ENCODE measurements around the gene ELP4. TPM values are rescaled to one million over a fixed set of nuclear protein-coding genes. Genes with fewer than 3 reads are reported as not detected.

ELP4 gene
- total RNA-seq, 1 donor from 2014 or later = 15.0 TPM

- Mint-ChIP-seq H3K36me3 (ENCODE audit: unreplicated experiment) (no peaks in the 10 kb centered on the region), H3K4me1 (ENCODE audit: unreplicated experiment) (peaks cover 8% of the 10 kb centered on the region), H3K9me3 (ENCODE audit: unreplicated experiment) (no peaks in the 10 kb centered on the region), H3K27ac (ENCODE audit: unreplicated experiment) (no peak overlapping the region), H3K27me3 (ENCODE audit: unreplicated experiment) (peaks cover 12% of the 10 kb centered on the region), H3K4me3 (ENCODE audit: unreplicated experiment) (no peak overlapping the region)
- TF ChIP-seq CTCF (IDR thresholded peaks at IDR 0.05) = no peak
- DNase-seq (ENCODE audit: extremely low spot score, unreplicated experiment) = no peak
Measured at GRCh38 chr11:31786996-31787685, 277.6 kb downstream of the ELP4 start.

GRCh38 chr11:31788085-31788484 lies 278.5 kb downstream of the ELP4 start:
- no peak for DNase-seq (ENCODE audit: extremely low spot score, unreplicated experiment)
- Mint-ChIP-seq H3K27me3 (ENCODE audit: unreplicated experiment) (peaks cover 20% of the 10 kb centered on the region), H3K9me3 (ENCODE audit: unreplicated experiment) (no peaks in the 10 kb centered on the region), H3K4me1 (ENCODE audit: unreplicated experiment) (peaks cover 8% of the 10 kb centered on the region), H3K27ac (ENCODE audit: unreplicated experiment) (no peak overlapping the region), H3K4me3 (ENCODE audit: unreplicated experiment) (no peak overlapping the region), H3K36me3 (ENCODE audit: unreplicated experiment) (no peaks in the 10 kb centered on the region)
- no peak for TF ChIP-seq CTCF (IDR thresholded peaks at IDR 0.05)

GRCh38 chr11:31790649-31791048 lies 281.1 kb downstream of the ELP4 start:
- H3K27ac Mint-ChIP-seq (ENCODE audit: unreplicated experiment) = no peak overlapping the region
- no peak for DNase-seq (ENCODE audit: extremely low spot score, unreplicated experiment)
- peaks cover 39% of the 10 kb centered on the region for H3K27me3 Mint-ChIP-seq (ENCODE audit: unreplicated experiment)
- no peak overlapping the region for H3K4me3 Mint-ChIP-seq (ENCODE audit: unreplicated experiment)
- H3K4me1 Mint-ChIP-seq (ENCODE audit: unreplicated experiment) = no peaks in the 10 kb centered on the region
- H3K36me3 Mint-ChIP-seq (ENCODE audit: unreplicated experiment) = no peaks in the 10 kb centered on the region
- H3K9me3 Mint-ChIP-seq (ENCODE audit: unreplicated experiment) = no peaks in the 10 kb centered on the region
- TF ChIP-seq CTCF (IDR thresholded peaks at IDR 0.05) = no peak

- DNase-seq (ENCODE audit: extremely low spot score, unreplicated experiment) = no peak
- no peak overlapping the region for H3K4me3 Mint-ChIP-seq (ENCODE audit: unreplicated experiment)
- no peak overlapping the region for H3K27ac Mint-ChIP-seq (ENCODE audit: unreplicated experiment)
- no peaks in the 10 kb centered on the region for H3K9me3 Mint-ChIP-seq (ENCODE audit: unreplicated experiment)
- no peak for TF ChIP-seq CTCF (IDR thresholded peaks at IDR 0.05)
- peaks cover 51% of the 10 kb centered on the region for H3K27me3 Mint-ChIP-seq (ENCODE audit: unreplicated experiment)
- no peaks in the 10 kb centered on the region for H3K4me1 Mint-ChIP-seq (ENCODE audit: unreplicated experiment)
- no peaks in the 10 kb centered on the region for H3K36me3 Mint-ChIP-seq (ENCODE audit: unreplicated experiment)
Measured at GRCh38 chr11:31792036-31792435, 282.5 kb downstream of the ELP4 start.

- no peak for TF ChIP-seq CTCF (IDR thresholded peaks at IDR 0.05)
- H3K27ac Mint-ChIP-seq (ENCODE audit: unreplicated experiment) = no peak overlapping the region
Measured at GRCh38 chr11:31792456-31792855, 282.9 kb downstream of the ELP4 start.

More at GRCh38 chr11:31792456-31792855, 282.9 kb downstream of the ELP4 start:
- DNase-seq (ENCODE audit: extremely low spot score, unreplicated experiment) = no peak
- Mint-ChIP-seq H3K27me3 (ENCODE audit: unreplicated experiment) (peaks cover 54% of the 10 kb centered on the region), H3K36me3 (ENCODE audit: unreplicated experiment) (no peaks in the 10 kb centered on the region), H3K4me1 (ENCODE audit: unreplicated experiment) (peaks cover 3% of the 10 kb centered on the region), H3K4me3 (ENCODE audit: unreplicated experiment) (no peak overlapping the region), H3K9me3 (ENCODE audit: unreplicated experiment) (no peaks in the 10 kb centered on the region)

All from osteocyte (in vitro differentiated cells).